ENCODE data around the gene INPP5J.
"Not testable (repeated sequence)": the region's sequence is repeated elsewhere in the genome, so short reads cannot be mapped to it uniquely, and the experiment has no call there.

INPP5J gene

GRCh38 chr22:31122532-31123291, at the start of gene INPP5J:
TSS of gene INPP5J (plus strand) at chr22:31122966. CDS start at chr22:31123015, 49 bp downstream.
- peak; percentile 77 for DNase-seq (ENCODE audit: low spot score)

GRCh38 chr22:31073125-31073524, 49.6 kb upstream of the INPP5J start:
- DNase-seq (ENCODE audit: low spot score) = not testable (repeated sequence)

- DNase-seq (ENCODE audit: low spot score) = not testable (repeated sequence)
These were observed 49.1 kb upstream of the INPP5J start for GRCh38 chr22:31073545-31074145.

DNA sequence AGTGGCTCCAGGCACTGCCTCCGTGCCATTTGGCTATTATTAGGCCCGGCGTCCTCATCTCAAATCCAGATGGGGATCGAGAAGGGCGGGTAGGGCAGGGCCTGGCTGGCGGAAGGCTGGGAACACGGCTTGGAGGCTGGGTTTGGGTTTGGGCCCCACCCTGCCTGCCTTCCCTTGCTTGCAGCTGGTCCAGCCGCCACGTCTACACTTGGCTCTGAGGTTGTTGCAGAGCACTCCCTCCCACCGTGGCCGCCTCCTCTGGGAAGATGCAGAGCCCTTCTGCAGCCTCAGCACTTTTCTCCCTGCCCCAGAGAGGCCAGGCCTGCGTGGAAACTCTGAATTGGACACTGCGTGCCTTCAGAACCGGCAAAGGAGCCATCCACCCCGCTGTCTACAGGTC, 46.8 kb upstream of the INPP5J start:
- DNase-seq (ENCODE audit: low spot score) = peak; percentile 87

GRCh38 chr22:31077681-31078080, 45.1 kb upstream of the INPP5J start:
- DNase-seq (ENCODE audit: low spot score) = no peak

DNA sequence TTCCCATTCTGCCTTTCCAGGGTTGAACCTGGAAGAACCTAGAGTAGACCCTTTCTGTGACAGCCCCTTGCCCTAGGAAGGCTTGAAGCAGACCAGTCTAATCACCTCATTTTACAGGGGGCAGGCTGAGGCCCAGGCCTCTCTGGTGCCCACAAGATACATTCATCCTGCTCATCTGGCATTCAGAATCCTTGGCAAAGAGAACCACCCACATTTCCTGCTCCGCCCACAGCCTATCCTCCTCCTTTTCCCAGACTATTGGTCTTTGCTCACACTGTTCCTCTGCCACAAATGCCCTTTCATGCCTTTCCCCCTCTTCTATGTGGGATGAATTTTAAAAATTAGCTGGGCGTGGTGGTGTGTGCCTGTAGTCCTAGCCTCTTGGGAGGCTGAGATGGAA, 44.4 kb upstream of the INPP5J start:
- DNase-seq (ENCODE audit: low spot score) = peak; percentile 60

- DNase-seq (ENCODE audit: low spot score) = no peak
These were observed 43.6 kb upstream of the INPP5J start for GRCh38 chr22:31079095-31079642.

- DNase-seq (ENCODE audit: low spot score) = no peak
These were observed 42.5 kb upstream of the INPP5J start for GRCh38 chr22:31080164-31080847.

GRCh38 chr22:31080848-31081649, 41.7 kb upstream of the INPP5J start, which contains the start of gene SMTN:
TSS of gene SMTN (plus strand) at chr22:31081318. CDS start at chr22:31083259, 1,941 bp downstream.
- peak; percentile 95 for DNase-seq (ENCODE audit: low spot score)

DNA sequence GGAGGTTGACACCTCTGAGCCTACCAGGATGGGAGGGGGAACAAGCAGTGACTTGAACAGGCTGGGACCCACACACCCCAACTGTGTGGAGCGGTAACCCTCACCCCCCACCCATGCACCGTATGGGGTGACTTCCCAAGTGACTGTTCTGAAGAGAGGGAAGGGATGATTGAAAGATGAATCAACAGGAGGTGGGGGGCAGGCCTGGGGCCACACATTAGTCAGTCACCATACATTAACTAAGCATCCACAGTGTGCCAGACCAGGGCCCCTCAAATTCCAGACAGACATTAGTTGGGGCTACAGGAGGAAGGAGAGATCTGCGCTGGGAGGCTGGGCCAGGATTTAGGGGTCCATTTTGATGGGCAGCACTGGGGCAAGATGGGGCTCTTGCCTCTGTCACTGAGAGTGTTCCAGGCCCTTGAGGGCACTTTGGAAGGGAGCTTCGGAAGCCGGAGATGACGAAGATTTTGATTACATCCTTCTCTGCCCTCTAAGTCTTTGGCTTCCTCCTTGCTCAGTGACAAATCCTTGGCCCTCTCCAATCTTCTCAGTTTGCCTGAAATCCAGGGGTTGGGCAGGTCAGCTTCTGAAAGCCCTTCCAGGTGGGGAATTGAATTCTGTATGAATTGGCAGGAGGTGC, 40.7 kb upstream of the INPP5J start:
- peak; percentile 31 for DNase-seq (ENCODE audit: low spot score)

DNA sequence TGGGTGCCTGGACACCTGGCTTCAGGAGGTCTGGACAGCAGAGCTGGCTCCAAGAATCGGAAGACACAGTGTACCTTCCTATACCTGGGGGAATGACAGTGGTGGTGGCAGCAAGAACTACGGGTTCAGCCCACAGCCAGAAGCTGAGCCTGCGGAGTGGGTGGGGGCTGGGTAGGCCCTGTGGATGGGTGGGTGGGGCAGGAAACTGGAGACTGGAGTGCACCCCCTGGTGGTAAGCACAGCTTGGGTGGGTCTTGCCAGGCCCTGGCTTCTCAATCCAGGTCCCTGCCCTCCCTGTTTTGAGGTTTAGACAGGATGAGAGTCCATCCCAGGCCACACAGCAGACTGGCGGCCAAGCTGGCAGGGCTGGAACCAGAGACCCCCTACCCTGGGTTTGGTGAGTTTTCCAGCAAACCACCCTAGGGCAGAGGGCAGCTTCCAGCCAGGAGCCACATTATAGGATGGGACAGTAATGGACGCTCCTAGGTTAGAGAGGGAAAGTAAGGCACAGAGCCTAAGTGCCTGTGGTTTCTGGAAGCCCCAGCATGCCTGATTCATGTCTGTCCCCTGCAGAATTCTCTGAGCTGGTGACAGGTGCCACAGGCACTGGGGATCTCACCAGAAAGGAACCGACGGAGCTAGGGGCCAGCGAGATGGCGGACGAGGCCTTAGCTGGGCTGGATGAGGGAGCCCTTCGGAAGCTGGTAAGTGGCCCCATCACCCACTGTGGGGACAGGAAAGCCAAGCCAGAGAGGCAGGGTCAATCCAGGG, 40.0 kb upstream of the INPP5J start:
- DNase-seq (ENCODE audit: low spot score) = peak; percentile 74

DNA sequence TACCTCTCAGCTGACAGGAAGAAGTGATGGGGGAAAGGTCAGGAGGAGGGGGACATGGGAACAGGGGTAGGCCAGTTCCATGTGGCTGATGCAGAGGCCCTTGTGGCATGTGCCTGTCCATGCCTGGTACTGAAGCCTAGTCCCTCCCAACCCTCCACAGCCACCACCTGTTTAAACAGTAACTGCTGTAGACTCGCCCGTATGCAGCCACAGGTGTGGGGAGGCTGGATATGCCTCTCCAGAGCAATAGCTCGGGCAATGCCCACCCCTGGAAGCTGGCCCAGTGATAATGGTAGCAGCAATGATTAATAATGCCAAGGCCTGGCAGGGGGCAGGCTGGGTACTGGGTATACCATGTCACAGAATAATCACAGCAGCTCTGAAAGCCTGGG, 39.4 kb upstream of the INPP5J start:
- DNase-seq (ENCODE audit: low spot score) = no peak

GRCh38 chr22:31083923-31084810, 38.6 kb upstream of the INPP5J start:
- DNase-seq (ENCODE audit: low spot score) = no peak

- DNase-seq (ENCODE audit: low spot score) = peak; percentile 92
These were observed 37.8 kb upstream of the INPP5J start for GRCh38 chr22:31084811-31085492.

DNA sequence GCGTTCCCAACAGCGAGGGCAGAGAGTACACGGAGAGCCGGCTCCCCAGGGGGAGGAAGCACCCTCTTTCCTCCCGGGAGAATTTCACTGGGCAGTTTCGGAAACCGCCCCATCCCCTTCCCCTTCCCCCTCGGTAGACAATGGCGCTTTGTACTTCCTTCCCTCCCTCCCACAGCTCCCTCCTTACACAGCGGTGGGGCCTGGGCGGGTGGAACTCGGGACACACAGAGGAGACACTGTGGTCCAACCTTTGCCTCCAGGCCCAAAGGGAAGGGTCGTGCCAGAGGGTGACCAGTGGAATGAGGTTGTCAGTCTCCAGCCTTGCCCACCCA, 37.3 kb upstream of the INPP5J start:
- DNase-seq (ENCODE audit: low spot score) = peak; percentile 22

DNA sequence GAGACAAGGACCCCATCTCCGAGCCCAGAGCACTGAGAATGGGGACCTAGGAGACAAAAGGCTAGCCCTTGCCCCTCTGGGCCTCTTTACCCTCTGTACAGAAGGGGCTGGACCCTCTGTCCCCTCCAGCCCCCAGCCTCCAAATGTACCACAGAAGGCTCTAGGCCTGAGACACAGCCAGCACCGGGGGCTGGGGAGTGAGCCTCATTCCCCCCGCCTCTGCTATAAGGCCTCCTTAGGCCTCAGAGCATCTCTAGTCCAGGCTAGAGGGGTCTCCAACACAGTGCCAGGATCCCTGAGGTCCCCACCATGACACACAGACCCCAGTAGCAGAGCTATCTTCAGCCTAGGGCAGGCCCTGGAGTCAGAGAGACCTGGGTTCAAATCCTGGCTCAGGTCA, 36.8 kb upstream of the INPP5J start:
- no peak for DNase-seq (ENCODE audit: low spot score)

DNA sequence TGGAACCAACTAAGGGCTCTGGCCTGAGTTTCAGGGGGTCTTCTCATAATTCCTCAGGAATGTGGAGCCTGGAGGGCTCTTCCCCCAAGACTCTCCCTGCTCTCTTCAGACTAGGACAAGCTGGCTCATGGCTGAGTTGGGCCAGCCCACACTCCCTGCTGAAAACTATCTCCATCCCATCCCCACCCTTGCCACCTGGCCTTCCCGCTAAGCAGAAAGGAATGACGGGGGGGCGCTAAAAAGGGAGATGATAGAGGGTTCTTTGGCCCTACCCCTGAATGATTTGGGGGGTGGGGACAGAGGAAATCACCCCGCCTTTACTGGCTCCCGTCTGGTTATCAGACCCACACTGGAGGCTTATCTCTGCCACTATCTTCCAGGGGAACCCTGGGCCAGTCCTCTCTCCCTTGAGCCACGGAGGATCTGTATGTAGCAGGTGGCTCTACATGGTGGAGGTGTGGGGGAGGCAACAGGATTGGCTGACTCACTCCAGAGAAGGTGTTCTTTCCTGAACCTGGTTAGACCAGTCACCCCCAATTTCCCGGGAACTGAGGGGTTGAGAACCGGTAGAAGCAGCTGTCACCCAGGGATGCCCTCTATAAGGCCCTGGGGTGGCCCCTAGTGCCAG, 35.9 kb upstream of the INPP5J start:
- DNase-seq (ENCODE audit: low spot score) = no peak

GRCh38 chr22:31087744-31088215, 35.0 kb upstream of the INPP5J start:
- DNase-seq (ENCODE audit: low spot score) = no peak
